ENCODE measurements around the gene RMRP. TPM values are rescaled to one million over a fixed set of nuclear protein-coding genes. Genes with fewer than 3 reads are reported as not detected.

RMRP gene
- total RNA-seq, 4 donors from 2014 or later, result 649 to 2,915 (median 1,530) TPM

GRCh38 chr9:35667939-35668338 lies 10.1 kb upstream of the RMRP start:
- no peaks in the 10 kb centered on the region for H3K9me3 ChIP-seq
- H3K4me1 ChIP-seq, result peaks cover 0 to 12% (median 0%) of the 10 kb centered on the region in 4 donors
- H3K36me3 ChIP-seq, result no peaks in the 10 kb centered on the region
- no peak overlapping the region for H3K4me3 ChIP-seq
- WGBS, 2 donors, result 97 to 98% methylated on average over 3 of the region's 3 CpGs
- no peak overlapping the region for H3K27ac ChIP-seq
- no peak for DNase-seq (ENCODE audit: low spot score in 2 of 2)
- no peaks in the 10 kb centered on the region for H3K27me3 ChIP-seq
- TF ChIP-seq EP300 (IDR thresholded peaks at IDR 0.05) (no peak), CTCF (IDR thresholded peaks at IDR 0.05) (no peak), POLR2A (IDR thresholded peaks at IDR 0.05) (no peak)

GRCh38 chr9:35666549-35666948 lies 8.7 kb upstream of the RMRP start:
- no peak for TF ChIP-seq CTCF (IDR thresholded peaks at IDR 0.05)
- TF ChIP-seq POLR2A (IDR thresholded peaks at IDR 0.05), result no peak
- no peak for TF ChIP-seq EP300 (IDR thresholded peaks at IDR 0.05)
- DNase-seq (ENCODE audit: low spot score in 2 of 2), result no peak
- peaks cover 0 to 17% (median 0%) of the 10 kb centered on the region in 4 donors for H3K4me1 ChIP-seq
- H3K27me3 ChIP-seq, result no peaks in the 10 kb centered on the region
- no peaks in the 10 kb centered on the region for H3K9me3 ChIP-seq
- WGBS, 2 donors, result 69 to 88% methylated on average over 5 of the region's 5 CpGs
- H3K36me3 ChIP-seq, result peaks cover 0 to 4% (median 0%) of the 10 kb centered on the region in 3 donors
- H3K27ac ChIP-seq, result no peak overlapping the region
- H3K4me3 ChIP-seq, result no peak overlapping the region

GRCh38 chr9:35666045-35666444 lies 8.2 kb upstream of the RMRP start:
- Histone ChIP-seq H3K9me3 (no peaks in the 10 kb centered on the region), H3K36me3 (peaks cover 0 to 4% (median 0%) of the 10 kb centered on the region in 3 donors), H3K27ac (no peak overlapping the region), H3K27me3 (no peaks in the 10 kb centered on the region), H3K4me1 (peaks cover 0 to 22% (median 0%) of the 10 kb centered on the region in 4 donors), H3K4me3 (no peak overlapping the region)
- WGBS, 2 donors, result 34 to 50% methylated on average over 1 of the region's 1 CpG
- DNase-seq (ENCODE audit: low spot score in 2 of 2), result no peak
- no peak for TF ChIP-seq CTCF (IDR thresholded peaks at IDR 0.05)
- TF ChIP-seq EP300 (IDR thresholded peaks at IDR 0.05), result no peak
- TF ChIP-seq POLR2A (IDR thresholded peaks at IDR 0.05), result no peak

- peak overlapping the region; percentile 11 to 87 (median 53) for H3K27ac ChIP-seq
- H3K36me3 ChIP-seq, result peaks cover 0 to 10% (median 0%) of the 10 kb centered on the region in 3 donors
- H3K4me1 ChIP-seq, result peaks cover 0 to 28% (median 0%) of the 10 kb centered on the region in 4 donors
Observed at GRCh38 chr9:35665471-35665818, 7.6 kb upstream of the RMRP start.

More at GRCh38 chr9:35665471-35665818, 7.6 kb upstream of the RMRP start:
- 26 to 31% methylated on average over 5 of the region's 5 CpGs for WGBS, 2 donors
- TF ChIP-seq CTCF (IDR thresholded peaks at IDR 0.05), result no peak
- no peak for TF ChIP-seq EP300 (IDR thresholded peaks at IDR 0.05)
- TF ChIP-seq POLR2A (IDR thresholded peaks at IDR 0.05), result no peak
- Histone ChIP-seq H3K27me3 (no peaks in the 10 kb centered on the region), H3K9me3 (no peaks in the 10 kb centered on the region), H3K4me3 (peak overlapping the region; percentile 41 to 60 (median 50))
- no peak for DNase-seq (ENCODE audit: low spot score in 2 of 2)
